GM18498 (cell line): ENCODE measurements around the gene DACT1.
"Not testable (repeated sequence)": the region's sequence is repeated elsewhere in the genome, so short reads cannot be mapped to it uniquely, and the experiment has no call there.

ENCODE experiments used
- ATAC-seq: cut with Tn5 transposase; IDR thresholded peaks from one replicate; pipeline ENCODE4 v1.9.1; 2021; ENCODE audit warnings: mild to moderate bottlenecking, moderate library complexity; ENCODE audit not compliant: unreplicated experiment

Gene DACT1, protein sequence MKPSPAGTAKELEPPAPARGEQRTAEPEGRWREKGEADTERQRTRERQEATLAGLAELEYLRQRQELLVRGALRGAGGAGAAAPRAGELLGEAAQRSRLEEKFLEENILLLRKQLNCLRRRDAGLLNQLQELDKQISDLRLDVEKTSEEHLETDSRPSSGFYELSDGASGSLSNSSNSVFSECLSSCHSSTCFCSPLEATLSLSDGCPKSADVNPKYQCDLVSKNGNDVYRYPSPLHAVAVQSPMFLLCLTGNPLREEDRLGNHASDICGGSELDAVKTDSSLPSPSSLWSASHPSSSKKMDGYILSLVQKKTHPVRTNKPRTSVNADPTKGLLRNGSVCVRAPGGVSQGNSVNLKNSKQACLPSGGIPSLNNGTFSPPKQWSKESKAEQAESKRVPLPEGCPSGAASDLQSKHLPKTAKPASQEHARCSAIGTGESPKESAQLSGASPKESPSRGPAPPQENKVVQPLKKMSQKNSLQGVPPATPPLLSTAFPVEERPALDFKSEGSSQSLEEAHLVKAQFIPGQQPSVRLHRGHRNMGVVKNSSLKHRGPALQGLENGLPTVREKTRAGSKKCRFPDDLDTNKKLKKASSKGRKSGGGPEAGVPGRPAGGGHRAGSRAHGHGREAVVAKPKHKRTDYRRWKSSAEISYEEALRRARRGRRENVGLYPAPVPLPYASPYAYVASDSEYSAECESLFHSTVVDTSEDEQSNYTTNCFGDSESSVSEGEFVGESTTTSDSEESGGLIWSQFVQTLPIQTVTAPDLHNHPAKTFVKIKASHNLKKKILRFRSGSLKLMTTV

DNA sequence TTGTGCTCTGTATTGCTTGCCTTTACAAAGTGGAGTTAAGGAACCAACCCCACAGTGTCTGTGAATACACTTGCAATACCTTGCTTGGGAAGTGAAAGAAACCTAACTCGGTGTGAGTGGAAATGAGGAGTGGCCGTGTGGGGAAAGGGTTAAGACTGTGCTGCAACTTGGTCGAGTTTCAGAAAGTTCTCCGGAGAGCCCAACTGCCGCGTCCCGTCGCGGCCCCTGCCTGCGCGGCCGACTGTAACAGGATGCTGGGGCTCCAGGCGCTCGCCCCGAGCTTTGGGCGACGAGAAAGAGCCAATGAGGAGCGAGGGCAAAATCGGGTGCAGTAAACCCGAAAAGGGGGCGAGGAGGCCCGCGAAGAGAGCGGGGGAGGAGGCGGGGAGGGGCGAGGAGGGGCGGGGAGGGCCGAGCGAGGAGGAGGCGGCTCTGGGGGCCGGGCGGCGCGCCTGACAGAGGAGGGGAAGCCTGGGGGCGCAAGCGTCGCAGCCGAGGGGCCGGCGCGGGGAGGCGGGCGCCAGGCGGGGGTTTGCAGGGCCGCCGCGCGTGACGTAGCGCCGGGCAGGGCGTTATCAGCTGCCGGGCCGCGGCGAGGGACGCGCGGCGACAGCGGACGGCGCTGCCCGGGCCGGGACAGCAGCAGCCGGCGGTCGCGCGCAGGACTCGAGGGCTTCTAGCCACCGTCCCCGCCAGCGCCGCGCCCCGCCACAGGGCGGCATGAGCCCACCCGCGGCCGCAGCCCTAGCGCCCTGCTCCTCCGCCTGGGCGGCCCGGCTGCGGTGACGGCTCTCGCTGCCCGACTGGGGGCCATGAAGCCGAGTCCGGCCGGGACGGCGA lies at the start of gene DACT1:
Gene DACT1 (plus strand): TSS at position 572 of the 840 bp plus-strand sequence. CDS start 241 bp downstream, at position 813.
- ATAC-seq = peak; percentile 63

DNA sequence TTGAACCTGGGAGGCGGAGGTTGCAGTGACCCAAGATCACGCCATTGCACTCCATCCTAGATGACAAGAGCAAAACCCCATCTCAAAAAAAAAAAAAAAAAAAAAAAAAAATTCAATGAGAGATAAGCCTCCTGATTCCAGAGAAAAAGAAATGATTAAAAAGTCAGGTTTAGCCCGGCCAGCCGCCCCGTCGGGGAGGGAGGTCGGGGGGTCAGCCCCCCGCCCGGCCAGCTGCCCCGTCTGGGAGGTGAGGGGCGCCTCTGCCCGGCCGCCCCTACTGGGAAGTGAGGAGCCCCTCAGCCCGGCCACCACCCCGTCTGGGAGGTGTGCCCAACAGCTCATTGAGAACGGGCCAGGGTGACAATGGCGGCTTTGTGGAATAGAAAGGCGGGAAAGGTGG lies 49.4 kb upstream of the DACT1 start:
- ATAC-seq = not testable (repeated sequence)

DNA sequence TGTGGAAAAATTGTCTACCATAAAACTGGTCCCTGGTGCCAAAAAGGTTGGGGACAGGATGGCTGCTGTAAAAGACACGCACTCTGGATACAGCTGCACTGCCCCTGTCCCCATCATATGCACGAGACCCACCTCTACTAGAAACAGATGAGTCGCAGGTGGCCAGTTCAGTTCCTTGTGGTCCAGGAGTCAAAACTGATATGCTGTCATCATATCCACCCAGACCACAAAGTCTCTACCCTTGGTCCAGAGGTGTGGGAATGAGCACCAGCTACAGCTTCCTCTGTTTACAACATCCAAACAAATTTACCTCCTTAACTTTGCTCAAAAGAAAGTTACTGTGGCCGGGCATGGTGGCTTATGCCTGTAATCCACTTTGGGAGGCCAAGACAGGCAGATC lies 43.8 kb upstream of the DACT1 start:
- ATAC-seq = no peak

DNA sequence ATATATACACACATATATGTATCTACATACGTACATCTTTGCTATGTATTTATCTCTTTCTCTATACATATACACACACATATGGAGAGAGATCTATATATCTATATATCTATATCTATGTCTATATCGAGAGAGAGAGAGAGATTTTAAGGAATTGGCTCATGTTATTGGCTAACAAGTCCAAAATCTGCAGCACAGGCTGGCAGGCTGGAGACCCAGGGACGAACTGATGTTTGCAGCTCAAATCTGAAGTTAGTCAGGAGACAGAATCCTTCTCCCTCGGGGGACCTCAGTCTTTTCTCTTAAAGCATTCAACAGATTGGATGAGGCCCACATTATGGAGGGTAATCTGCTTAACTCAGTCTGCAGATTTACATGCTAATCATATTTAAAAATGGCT lies 40.7 kb upstream of the DACT1 start:
- ATAC-seq = no peak

DNA sequence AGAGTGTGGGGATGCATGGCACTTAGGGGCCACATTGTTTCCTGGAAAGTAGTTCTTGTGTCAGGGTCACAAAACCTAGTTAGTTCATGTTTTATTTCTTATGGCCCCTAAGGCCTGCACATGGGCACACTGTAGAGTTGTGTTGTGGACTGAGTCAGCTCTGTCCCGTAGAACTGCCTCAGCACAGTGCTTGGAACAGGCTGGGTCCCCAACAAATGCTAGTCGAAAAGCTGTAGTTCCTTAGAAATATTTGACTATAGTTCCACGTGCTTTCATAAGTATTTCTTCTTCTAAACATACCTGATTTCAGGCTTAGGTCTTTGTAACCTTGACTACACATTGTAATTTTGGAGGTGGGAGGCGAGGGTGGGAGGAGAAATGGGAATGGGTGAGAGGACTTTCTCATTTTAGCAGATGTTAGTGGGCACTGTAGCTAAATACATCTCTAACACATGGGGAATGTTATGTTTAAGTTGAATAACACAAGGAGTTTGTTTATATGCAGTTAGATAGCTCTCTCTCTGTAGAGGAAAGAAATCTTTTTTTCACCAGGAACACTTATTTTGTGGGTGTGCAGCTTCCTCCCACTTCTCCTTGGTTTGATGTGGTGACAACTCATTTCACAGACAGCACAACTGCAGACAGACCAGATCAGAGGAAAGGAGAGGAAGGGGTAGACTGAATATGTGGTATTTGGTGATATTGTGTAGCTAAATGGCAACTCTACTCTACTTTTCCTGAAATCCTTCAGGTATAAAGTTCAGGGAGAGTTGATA lies 39.5 kb upstream of the DACT1 start:
- no peak for ATAC-seq

DNA sequence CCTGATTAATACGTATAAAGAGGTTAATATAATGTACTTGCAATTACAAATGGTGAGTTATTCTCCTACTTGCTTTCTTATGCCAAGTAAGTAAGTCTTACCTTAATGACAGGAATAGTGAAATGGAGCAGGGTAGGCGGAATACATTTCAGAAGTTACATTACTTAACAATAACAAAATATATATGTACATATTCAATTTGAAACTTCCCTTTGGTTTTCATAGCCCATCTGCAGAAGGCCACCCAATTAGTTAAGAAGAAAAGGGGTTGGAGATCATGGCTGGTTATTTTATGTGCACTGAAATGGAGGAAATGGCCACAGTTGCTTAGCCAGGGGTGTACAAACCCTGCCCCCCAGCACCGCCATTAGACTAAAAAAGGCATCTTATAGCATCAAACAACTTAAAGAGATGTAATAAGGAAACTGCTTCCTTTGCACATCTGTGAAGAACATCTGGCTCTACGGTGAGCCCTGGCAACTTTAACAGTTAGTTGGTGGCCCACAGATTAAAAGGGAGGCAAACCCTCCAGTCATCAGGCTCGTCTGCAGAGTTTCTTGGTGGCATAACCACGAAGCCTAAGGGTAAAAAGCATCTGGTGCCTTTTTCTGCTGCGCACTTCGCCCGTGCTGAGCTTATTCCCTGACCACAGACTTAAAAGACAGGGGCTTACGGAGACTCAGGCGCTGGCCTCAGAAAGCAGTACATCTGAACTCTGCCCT lies 38.8 kb upstream of the DACT1 start:
- ATAC-seq = no peak

DNA sequence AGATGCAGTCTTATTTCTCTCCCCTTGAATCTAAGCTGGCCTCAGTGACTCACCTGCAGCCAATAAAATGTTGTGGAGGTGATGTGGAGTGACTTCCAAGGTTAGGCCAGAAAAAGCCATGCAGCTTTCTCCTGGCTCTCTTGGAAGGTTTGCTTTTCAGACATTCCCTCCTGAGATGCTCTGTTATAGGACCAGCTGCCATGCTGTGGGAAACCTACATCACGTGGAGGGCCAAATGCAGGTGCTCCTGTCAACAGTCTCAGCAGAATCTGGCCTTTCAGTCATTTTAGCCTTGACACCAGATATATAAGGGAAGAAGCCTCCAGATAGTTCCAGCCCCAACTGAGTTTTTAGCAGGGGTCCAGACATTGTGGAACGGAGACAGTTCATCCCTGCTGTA lies 38.1 kb upstream of the DACT1 start:
- no peak for ATAC-seq

DNA sequence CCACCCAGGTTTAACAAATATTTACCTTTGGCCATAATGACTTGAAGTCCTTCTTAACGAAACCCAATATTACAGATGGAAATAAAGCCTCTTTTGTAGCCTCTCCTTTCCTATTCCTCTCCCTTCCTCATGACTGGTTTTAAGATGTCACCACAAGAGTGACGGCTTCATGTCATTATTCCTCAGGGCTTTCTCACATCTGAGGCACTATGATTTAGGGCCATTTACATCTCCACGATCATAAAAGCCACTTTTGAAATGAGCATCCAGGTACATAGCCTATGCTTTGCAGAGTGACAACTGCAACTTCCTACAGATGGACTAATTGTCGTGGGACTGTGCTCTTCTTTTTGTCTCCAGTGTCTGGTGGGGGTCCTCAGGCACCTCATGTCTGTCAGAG lies 32.3 kb upstream of the DACT1 start:
- no peak for ATAC-seq

DNA sequence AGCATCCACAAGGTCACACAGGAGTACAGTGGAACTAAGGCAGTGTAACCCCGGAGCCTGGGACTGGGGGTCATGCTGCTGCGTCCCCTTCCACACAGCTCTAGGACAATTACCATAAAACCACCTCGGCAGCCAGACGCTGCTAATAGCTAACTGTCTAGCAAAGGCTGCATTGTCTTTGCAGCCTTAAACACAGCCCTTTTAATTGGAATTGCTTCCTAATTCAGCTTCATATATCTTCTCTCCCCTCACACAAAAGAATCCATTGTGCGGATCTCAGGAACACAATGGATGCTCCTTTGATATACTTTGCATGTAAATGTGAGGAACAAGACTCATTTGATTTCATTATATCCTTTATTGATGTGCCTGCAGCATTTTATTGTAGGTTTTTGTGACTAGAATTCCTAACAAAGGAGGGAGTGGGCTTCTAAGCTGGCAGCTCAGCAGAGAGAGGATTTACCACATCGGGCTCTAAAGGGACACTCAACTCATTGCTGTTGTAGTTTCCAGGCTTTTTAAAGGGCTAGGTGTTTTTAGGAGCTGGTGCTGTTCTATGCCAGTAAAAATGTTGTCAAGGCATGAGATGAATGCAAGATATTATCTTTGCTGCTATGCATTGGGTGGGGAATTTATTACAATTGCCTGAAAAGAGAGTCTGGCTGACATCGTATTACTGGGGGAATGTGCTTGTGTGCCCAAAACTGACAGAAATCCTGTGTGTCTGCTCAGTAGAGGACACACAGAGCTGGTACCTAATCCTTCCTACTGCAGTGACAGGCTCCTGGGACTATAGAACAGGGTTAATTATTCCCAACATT lies 30.4 kb upstream of the DACT1 start:
- no peak for ATAC-seq

DNA sequence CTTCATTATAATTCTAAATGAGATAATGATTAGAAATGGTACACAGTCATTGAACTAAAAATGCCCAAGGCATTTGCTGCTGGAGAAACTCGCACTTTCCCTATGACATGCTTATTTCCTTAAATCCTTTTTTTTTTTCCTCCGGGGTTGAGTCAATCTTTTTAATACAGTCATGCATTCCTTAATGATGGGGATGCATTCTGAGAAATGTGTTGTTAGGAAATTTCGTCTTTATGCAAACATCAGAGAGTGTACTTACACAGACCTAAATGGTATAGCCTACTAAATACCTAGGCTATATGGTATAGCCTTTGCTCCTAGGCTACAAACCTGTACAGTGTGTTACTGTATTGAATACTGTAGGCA lies 29.8 kb upstream of the DACT1 start:
- ATAC-seq = no peak

DNA sequence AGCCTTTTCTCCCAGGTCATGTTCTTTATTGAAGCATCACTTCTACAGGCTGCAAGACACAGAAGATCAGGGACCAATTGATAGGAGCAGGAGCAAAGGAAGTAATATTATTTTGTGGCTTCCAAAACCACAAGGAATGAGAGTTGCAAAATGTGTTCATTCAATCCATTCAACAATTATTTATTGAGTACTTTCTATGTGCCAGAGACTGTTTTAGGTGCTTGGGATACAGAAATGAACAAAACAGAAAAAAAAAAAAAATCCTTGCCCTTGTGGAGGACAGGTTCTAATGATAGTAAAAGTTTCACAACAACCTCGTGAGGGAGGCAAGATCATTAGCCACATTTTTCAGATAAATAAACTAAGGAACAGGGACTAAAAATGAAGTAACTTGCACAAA lies 20.1 kb upstream of the DACT1 start:
- no peak for ATAC-seq

DNA sequence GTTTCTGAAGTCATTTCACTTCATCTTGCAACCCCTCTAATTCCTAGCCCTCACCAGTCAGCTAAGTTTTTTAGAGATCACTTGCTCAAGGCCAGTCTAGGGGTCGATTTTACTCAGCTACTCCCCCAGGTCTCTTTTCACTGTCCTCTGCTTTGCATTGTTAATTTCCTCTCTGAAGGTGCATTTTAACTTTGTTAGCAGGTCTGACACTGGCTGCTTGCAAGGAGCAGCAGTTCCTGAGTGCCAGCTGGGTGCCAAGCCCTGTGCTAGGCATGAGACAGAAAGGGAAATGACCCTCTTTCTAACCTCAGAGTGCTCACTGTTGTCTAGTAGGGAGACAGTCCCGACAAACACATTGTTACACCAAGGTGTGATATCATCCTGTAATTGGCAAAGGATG lies 17.8 kb upstream of the DACT1 start:
- no peak for ATAC-seq

DNA sequence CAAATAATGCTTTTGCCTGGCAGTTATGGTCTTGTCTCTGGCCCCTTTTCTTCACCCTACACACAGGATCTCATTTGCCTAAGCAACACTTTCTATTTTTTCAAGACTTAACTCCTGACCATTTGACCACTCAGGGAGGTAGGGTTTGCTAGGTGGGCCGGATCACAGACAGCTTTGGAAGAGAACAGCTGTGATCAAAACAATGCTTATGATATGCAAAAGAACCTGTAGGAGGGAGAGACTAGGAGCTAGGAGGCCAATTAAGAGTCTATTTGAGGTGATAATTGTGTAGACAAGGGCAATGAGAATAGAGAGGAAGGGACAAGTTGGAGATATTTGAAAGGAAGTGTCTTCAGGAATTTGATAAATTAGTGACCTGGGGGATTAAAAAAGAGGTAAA lies 12.3 kb upstream of the DACT1 start:
- ATAC-seq = no peak

DNA sequence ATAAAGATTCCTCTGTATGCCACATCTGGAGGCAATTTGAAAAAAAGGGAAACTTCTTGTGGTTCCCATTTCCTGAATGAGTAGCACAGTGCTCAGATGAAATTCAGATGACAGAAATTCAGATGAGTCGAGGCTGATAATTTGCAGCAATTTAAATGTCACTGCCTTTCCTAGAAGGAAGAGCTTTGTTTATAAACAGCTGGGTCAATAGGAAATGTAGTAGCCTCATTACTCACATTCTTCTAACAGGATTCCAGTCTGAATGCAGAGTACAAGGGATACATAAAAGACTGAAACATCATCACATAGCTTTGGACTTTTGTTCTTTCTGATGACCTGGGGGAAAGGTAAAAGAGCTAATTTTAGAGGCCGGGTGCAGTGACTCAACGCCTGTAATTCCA lies 11.3 kb upstream of the DACT1 start:
- ATAC-seq = no peak

DNA sequence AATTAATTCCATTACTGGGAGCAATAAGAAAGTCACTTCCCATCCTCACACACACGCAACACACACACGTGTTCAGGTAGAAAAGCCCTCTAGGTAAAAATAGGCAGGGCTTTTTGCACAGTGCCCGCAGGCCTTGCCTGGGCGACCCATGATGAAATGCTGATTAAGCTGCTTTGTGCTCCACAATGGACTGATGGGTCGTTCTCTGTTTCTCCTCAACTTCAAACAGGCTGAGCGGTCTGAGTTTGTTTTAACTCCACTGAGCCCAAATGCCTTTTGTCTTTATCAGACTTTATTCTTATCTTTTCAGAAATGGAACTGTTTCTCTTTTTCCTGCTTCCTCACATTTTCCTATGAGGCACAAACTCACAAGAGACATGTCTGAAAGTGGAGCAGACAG lies 9.4 kb upstream of the DACT1 start:
- ATAC-seq = no peak

DNA sequence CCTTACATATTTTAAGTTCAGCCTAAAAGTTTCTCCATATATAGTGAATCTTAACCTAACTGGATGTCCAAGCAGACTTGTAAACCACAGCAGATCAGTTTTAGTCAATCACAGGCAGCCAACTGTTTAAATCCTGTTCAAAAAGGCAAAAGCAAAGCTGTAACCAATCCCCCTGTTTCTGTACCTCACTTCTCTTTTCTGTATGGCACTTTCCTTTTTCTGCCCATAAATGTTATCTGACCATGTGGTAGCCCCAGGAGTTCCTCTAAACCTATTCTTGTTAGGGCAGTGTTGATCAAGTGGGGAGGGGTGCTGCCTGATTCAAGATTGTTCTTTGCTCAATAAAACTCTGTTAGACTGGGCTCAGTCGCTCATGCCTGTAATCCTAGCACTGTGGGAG lies 8.5 kb upstream of the DACT1 start:
- ATAC-seq = no peak

DNA sequence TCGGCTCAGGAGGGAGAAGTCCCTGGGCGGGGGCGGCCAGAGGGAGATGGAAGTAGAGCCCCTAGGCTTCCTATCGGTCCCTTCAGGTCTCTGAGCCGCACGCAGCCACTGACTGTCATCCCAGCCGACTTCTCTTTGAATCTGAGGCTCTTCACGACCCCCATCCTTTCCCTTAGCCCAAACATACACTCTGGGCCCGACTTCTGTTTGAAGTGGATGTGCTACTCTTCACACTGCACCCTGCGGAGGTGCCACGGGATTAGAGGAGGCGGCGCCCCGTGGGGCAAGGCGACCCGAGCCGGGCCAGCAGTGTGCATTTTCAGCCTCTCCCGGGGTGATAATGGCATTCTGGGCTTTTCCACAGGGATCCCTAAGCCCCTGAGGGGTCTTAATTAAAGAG lies 6.0 kb upstream of the DACT1 start:
- ATAC-seq = no peak

DNA sequence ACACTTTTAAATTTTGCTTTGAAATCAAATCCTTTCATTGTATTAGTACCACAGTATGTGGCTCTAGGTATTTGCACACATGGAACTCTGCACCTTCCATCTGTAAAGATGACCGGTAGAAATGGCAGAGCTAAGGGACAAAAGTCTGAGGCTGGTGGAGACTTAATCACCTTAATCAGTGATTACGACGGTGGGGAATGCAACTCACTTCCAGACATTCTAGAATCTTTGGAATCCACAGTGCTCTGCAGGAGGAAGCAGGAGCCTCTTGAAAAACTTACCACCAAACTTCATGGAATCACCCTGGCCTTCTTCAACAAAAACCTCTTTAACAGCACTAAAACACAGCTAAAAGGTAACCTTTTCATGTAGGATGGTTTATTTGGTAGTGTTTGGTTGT lies 3.9 kb upstream of the DACT1 start:
- no peak for ATAC-seq

DNA sequence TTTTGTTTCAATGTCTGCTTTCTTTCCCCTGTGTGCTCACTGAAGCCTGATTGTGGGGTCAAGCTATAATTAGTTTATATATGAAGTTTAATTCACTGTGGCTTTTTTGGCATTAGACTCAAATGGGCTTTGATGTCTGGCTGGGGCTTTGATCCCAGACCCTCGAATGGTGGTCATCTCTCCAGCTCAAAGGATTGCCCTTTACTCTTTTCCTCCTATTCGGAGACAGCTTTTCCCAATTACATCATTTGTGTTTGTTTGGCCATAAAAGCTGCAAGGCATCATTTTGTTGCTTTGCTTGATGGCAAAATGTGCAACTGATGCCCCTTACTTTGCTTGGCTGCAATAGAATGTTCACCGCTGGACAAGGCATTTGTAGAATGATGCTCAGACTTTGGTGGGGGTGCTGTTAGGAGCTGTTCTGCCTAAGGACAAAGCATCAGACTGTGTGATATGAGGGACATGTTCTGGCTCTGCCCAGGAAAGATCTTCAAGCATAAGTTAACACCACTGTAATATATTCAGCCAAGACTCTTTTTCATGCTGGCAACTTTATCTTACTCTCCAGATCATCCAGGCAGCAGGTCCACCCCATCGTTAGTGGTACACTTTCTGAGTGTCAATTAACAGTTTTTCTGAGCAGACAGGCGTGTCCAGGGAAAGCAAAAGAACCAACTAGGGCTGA lies 3.2 kb upstream of the DACT1 start:
- ATAC-seq = no peak
